CD4-positive, alpha-beta T cell treated with Interferon gamma for 1 hour (primary cell): ENCODE measurements around the gene FABP3.

Experiments
- DNase-seq: peaks from one replicate; pipeline ENCODE4 v3.0.0-alpha.2; 2020

The FABP3 gene

DNA sequence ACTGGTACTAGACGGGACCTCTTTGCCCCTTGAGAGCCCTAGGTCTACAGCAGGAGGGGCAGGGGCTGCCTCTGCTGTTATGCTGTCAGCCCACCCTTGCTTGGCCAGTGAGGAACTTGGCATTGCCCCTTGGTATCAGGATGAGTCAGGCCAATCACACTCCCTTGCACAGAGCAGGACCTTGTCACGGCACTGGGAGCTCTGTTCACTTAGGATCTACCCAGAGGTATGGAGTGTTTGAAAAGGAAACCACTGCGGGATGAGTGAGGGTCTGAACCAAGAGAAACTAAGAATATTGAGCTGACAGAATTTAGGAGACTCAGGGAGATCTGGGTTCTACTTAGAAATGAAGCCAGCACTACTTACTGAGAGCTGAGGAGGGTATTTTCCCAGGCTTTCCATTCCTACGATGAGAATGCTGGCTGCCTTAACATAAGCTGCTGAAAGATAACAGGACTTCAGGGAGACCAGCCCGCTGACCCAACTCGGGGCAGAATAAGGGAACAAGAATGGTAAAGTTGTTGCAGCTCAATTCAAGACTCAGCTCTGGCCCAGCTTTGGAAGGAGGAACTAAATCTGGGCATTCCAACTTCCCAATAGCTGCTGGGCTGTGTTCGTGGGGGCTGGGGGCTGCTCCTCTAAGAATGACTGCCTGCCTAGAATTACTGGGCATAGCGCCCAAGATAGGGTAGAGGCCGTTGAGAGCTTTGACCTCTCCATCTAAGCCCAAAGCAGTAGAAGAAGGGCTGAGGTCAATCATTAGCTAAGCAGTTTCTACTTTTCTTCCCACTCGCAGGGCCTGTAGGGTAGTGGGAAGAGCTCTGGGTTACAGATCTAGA lies 1.5 kb downstream of the FABP3 start:
- DNase-seq, result no peak

DNA sequence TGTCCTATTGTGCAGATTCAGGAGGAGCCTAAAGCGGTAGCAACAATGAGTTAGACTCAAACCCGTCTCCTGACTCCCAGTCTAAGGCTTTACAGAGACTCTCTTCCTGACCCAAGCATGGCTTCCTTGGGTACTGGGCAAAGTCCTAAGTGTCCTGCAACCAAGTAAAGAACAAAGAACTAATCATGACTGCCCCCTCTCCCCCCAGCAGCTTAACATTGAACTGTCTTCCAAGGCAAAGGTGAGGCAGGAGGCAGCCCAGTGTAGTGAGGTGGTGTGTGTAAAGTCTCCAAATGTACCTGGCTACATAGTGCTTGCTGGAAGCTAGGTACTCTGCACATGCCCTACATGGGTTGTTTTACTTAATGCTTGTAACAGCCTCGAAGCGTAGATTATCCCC lies 2.3 kb downstream of the FABP3 start:
- DNase-seq, result no peak

DNA sequence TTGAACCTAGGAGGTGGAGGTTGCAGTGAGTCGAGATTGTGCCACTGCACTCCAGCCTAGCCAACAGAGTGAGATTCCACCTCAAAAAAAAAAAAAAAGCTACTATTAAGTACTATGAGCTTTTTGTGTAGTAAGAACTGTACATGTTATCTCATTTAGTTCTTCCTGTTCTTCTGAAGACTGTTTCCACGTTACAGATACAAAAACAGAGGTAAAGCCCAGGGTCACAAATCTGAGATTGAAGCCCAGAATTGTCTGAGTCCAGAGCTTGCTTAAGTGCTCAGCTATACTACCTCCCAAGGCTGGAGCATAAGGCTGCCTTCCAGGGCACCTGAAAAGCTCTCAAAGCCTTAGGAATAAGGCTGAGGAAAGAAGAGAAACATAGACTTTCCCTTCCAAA lies 2.9 kb downstream of the FABP3 start:
- DNase-seq, result no peak

DNA sequence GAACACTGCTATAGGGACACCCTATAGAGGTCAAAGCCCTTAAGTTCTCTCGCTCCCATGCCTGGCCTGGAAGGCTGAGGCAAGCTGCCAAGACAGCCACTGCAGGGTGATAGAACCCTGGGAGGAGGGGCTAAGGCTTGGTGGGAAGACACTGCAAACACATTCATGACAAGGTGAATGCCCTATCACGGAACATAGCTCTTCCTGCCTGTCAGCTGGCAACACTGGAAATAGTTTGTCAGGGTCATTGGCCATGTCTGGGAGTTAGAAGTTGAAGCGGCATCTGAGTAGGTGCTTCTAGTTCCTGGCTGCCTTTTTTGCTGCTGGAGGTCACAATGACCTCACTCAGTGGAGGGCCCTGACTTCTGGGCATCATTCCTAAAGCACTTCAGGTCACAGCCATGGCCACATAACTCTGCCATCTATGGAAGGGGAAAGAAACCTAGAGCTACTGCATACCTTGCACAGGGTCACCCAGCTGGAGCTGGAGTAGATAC lies 4.2 kb downstream of the FABP3 start:
- no peak for DNase-seq

DNA sequence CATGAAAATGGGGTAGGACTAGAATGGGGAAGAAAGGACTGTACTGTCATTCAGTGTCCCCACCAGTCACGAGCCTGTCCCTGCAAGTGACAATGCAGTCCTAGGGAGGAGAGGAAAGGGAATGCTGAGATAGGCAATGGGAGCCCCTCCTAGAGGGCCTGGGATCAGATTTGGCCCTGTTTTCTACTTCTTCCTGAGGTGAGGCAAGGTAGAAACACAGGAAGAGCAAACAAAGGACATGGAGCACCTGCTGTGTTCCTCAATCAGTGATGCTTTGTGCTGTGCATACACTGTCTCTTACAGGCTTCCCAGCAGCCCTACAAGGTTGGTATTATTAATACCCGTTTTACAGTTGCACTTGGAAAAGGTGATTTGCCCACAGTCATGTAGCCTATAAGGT lies 6.1 kb downstream of the FABP3 start:
- no peak for DNase-seq

DNA sequence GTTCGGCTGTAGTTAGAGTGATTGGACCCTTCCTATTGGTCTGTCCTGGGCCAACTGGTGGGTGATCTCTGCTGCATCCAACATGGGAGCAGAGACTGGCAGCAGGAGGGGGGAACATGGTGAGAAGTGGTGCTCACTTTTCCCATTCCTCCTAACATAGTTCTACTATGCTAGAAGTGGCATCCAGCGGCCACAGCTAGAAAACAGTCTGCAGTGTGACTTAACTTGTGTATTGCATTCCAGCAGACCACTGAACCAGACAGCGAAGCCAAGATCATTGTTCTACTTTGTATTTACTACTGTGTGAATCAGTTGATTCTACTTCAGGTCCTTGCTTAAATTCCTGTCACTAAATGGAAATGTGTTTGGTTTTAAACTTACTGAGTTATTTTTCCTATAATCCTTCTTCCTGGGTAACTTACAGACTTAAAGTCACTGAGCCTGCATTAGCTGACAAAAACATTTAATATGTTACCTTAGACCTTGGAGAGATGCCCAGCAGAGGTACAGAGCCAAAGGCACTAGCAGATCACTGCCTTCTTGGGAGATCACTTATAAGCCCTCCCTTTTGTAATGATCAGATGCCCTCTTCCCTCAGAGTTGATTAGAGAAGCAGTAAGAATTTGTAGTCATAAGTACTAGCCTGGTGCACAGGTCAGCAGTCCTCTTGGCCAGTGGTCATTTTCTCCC lies 8.2 kb downstream of the FABP3 start:
- no peak for DNase-seq

DNA sequence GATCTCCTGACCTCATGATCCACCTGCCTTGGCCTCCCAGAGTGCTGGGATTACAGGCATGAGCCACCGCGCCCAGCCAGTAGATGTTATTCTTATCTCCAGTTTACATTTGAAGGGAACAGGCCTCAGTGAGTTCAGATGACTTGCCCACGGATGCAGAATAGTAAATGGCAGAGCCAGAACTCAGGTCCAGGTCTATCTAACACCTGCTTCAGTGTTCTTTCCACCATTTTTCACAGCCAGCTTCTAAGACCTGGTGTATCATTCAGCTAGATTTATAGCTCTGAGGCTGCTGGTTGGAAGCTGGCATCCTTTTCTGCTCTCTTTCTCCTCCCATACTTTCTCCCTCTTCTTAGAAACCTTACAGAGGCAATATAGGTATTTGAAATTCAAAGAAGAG lies 10.8 kb downstream of the FABP3 start:
- no peak for DNase-seq

DNA sequence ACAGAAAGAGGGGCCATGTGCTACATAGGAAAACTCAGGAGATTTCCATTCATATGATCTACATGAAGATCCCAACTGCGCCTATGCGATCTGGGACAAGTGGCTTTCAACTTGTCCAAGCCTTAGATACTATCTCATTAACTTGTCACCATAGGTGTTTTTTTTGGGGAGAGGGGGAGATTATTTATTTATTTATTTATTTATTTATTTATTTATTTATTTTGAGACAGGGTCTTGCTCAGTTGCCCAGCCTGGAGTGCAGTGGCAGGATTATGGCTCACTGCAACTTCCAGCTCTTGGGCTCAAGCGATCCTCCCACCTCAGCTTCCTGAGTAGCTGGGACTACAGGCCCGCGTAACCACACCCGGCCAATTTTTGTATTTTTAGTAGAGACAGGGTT lies 11.3 kb downstream of the FABP3 start:
- DNase-seq, result no peak

DNA sequence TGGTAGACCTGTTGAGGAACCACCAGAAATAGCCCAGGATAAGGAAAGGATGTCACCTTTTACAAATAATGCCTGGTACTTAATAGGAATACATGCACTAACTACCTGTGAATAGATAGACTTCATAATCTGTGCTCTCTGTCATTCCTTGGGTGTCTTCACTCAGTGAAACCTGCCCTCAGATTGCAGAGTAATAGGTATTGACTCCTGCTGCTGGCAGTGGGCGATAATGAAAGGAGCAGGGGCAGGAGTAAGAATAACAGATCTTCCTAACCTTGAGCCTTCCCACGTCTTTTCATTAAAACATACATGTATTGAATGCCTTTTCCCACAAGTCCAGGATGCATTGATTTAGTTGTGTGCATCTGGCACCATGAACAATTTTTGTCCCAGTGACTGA lies 16.4 kb downstream of the FABP3 start:
- DNase-seq, result no peak

DNA sequence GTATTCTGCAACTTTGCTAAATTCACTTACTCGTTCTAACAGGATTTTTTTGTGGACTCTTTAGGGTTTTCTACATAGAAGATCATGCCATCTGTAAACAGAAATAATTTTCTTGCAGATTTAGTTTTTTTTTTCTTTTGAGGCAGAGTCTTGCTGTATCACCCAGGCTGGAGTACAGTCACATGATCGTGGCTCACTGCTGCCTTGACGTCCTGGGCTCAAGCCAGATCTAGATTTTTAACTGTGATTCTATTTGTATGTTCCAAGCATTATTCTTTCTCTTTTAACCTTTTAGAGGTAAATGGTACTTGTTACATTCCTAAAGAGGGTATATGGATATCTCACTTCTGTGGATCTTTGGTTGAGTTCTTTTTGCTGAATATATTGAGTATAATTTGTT lies 18.6 kb downstream of the FABP3 start:
- DNase-seq, result no peak

DNA sequence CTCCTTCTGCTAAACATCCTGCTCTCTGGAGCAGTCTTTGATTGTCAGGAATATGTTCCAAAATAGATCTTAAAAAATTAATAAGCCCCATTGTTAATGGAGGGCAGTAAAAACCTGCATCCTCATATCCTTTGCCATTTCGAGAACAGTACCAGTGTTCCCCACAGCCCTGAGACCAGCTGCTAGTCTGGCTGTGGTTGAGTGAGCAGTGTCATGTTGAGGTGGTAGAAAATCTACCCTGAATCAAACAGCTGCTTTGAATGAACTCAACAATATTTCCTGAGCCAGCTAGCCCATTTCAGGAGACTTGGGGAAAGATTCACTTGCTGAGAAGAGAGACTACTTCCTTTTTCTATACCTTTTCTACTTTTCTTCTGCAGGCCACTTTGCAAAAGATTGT lies 24.4 kb downstream of the FABP3 start:
- DNase-seq, result no peak

DNA sequence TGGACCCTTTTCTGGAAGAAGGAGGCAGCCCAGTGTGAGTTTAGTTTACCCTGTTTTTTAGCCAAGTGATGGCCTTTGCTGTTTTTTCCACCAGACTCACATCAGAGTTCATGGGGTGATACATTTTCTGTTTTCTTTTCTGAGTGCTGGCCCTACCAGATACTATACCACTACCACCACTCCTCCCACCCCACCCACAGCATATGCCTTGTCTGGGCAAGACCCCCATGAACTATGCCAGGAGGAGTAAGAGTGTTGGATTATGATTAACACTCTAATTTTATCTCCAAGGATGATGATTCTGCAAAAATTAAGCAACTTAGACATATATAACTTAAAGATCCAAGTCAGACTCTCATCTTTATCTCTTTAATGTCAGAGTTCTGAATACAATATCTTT lies 26.1 kb downstream of the FABP3 start:
- DNase-seq, result no peak

DNA sequence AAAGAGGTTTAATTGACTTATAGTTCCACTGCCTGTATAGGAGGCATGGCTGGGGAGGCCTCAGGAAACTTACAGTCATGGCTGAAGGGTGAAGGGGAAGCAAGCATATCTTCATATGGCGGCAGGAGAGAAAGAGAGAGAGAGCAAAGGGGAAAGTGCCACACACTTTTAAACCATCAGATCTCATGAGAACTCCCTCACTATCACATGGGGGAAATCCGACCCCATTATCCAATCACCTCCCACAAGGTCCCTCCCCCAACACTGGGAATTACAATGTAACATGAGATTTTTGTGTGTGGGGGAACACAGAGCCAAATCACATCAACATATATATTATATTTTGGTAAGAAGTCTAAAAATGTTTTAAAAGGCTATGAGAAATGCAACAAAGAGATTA lies 27.2 kb downstream of the FABP3 start:
- no peak for DNase-seq

DNA sequence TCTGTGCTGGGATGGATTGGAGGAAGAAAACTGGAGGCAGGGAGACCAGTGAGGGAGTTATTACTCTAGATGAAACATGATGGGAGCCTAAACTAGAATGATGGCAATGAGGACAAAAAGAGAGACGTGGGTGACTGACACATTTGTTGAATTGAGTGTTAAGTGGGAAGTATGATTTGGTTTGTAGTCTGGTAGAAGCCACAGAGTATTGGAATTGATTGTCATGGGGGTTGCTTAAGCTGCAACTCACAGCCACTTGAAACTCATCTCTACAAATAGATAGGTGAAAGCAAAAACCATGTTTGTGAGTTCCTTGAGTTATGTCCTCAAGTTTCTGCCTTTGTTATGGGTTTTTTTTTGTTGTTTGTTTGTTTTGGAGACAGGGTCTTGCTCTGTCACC lies 28.4 kb downstream of the FABP3 start:
- DNase-seq, result no peak

DNA sequence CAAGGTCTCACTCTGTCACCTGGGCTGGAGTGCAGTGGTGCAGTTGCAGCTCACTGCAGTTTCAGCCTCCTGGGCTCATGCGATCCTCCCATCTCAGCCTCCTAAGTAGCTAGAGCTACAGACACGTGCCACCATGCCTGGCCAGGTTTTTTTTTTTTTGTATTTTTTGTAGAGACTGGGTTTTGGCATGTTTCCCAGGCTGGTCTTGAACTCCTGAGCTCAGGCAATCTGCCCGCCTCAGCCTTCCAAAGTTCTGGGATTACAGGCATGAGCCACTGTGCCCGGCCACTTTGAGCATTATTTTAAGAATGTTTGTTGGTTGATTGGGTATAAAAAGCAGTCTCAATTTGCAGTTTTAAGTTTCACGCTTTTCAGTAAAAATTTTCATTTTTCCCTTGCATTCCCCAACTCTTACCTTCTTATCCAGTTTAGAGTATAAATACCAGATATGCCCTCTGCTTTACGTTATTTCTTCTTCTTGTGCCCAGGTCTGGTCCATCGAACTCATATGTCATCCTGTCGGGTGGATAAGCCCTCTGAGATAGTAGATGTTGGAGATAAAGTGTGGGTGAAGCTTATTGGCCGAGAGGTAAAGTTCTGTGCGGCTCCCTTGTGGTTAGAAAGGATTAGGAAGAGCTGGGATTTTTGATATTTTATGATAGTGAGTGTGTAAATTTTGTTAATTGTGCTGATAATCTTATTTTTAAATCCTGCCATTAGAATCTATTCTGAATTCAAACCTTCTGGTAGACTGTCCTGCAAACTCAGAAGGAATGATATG lies 36.0 kb downstream of the FABP3 start:
- no peak for DNase-seq

DNA sequence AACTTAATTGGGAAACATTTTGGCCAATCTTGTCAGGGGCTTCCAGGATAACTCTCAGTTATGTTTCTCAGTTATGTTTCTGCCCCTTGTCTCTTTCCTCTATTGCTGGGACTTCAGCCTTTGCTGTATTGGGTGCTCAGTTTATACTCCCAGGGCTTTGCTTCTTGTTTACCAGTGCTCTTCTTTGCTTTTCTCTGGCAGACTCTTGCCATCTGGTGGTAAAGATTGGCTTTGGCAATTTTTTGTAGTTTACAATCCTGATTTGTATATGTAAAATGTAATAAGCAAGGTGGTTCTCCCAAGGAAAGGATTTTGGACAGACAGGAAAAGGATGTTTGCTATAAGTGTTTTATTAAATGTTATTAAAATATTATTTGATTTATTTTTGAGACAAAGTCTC lies 37.9 kb downstream of the FABP3 start:
- DNase-seq, result no peak

DNA sequence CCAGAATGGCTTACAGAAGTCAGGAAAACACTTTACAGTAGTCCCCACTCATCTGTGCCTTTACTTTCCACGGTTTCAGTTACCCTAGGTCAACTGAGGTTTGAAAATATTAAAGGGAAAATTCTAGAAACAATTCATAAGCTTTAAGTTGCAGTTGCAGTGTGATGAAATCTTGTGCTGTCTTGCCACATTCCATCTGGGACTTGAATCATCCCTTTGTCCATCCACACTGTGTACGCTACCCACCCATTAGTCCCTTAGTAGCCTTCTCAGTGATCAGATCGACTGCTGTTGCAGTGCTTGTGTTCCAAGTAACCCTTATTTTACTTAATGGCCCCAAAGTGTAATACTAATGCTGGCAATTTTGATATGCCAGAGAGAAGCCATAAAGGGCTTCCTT lies 45.5 kb downstream of the FABP3 start:
- no peak for DNase-seq

DNA sequence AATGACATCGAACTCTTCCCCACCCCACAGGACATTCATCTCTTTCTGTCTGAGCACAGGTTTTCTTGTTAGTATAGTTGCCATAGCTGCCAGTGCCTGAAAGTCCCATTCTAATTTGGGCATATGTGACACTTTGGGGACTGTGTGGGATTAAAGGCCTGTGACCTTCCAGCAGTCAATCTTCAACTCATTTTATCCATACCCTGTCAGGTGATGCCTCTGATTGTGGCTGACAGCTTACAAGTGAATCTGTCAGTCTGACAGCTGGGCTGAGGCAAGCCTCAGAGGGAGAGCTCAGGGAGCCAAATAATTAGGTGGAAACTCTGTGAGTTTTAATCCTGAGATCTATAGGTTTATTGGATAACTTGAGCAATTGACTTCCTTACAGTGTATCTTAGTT lies 46.4 kb downstream of the FABP3 start:
- no peak for DNase-seq

DNA sequence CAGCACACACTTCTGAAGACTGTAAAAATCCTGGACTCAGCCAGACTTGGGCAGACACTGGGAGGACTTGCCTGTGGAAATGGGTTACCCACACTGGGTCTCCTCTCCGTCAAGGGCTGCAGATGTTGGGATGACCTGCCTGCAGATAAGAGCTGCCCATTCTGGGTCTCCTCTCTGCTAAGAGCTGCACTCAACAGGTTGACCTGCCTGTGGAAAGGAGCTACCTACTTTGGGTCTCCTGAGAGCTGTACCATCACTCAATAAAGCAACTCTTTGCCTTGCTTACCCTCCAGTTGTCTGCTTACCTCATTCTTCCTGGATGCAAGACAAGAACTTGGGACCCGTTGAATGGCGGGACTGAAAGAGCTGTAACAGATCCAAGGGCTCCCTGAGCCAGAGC lies 47.9 kb downstream of the FABP3 start:
- no peak for DNase-seq

DNA sequence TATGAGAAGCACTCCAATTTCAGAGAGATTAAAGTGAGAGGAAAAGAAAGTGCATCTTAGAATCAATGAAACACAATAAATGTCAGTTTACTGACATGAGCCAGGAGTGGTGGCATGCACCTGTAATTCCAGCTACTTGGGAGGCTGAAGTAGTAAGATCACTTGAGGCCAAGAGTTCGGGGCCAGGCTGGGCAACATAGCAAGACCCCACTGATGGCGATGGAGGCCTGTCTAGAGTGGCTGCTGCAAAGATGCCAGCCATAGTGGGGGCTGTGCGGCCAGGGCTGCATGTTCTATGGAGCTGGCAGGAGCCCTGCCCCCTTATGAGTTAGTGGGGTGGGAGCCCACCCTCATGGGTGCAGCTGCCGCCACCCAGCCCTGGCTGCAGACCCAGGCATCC lies 48.8 kb downstream of the FABP3 start:
- DNase-seq, result no peak

DNA sequence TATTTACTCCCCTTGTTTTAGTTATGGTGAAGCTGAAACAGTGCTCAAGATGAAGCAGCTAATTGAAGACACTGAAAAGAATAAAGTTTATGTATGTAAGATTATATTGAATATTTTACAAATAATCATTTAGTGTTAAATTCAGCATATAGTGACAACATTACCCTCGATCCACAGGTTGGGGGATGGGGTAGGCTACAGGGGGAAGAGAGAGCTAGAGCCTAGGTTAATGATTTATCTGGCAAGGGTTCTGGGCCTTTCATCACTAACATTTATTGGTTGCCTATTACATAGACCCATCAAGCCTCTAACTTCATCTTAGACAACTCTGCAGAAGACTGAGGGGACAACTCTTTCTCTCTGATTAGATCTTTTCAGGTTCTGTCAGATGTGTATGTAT lies 54.7 kb downstream of the FABP3 start:
- no peak for DNase-seq

DNA sequence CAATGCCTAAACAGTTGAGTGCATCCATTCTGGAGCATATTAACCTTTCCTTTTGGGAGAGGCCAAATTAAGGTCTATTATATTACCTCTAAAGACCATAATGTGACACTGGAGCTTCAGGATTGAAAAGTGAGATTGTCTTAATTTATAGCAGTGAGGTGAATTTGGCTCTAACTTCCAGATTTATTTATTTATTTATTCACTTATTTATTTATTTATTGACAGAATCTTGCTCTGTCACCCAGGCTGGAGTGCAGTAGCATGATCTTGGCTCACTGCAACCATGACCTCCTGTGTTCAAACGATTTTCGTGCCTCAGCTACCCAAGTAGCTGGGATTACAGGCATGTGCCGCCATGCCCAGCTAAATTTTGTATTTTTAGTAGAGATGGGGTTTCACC lies 57.0 kb downstream of the FABP3 start:
- no peak for DNase-seq
